GM12878 (cell line): ENCODE results near the gene TREM1.

Source experiments
- CEBPB ChIP-seq, 2 experiments: fragments of 150-350 bp in 1 of 2; IDR thresholded peaks; 2 replicates each; pipeline ENCODE4 v1.6.1; 2012 to 2014; ENCODE audit warnings: low read depth in 2 of 2, low read length in 2 of 2, borderline replicate concordance in 1 of 2, inconsistent platforms in 1 of 2
- CTCF ChIP-seq, 3 experiments: IDR thresholded peaks in 2 of 3; conservative IDR thresholded peaks in 1 of 3; 2 replicates each; pipeline ENCODE4 v1.5.1; 2011; ENCODE audit warnings: low read depth in 3 of 3, low read length in 3 of 3, mild to moderate bottlenecking in 3 of 3, control low read depth in 2 of 3, moderate library complexity in 2 of 3, inconsistent platforms in 1 of 3, mixed read lengths in 1 of 3; ENCODE audit not compliant: control insufficient read depth in 2 of 3, insufficient read depth in 1 of 3; ENCODE audit errors: extremely low read depth in 1 of 3
- EP300 ChIP-seq, 2 experiments: fragments of 150-350 bp in 1 of 2; IDR thresholded peaks; 2 replicates each; pipeline ENCODE4 v1.6.1; 2011 to 2012; ENCODE audit warnings: low read depth in 2 of 2, low read length in 2 of 2, borderline replicate concordance in 1 of 2, improper control_type of control experiment in 1 of 2, inconsistent platforms in 1 of 2; ENCODE audit not compliant: control insufficient read depth in 1 of 2
- FOXM1 ChIP-seq: IDR thresholded peaks from 2 replicates; pipeline ENCODE4 v1.6.1; 2012; ENCODE audit warnings: low read depth, mild to moderate bottlenecking, inconsistent platforms, low read length, moderate library complexity
- NFXL1 ChIP-seq: fragments of 450-650 bp; IDR thresholded peaks from 2 replicates; pipeline ENCODE4 v1.6.1; 2017; ENCODE audit warnings: antibody characterized with exemption, mild to moderate bottlenecking, borderline replicate concordance
- NRF1 ChIP-seq: conservative IDR thresholded peaks from 2 replicates; pipeline ENCODE4 v1.6.1; 2011; ENCODE audit warnings: mild to moderate bottlenecking, low read depth, low read length, improper control_type of control experiment
- POLR2A ChIP-seq: IDR thresholded peaks from 2 replicates; pipeline ENCODE4 v1.6.1; 2011; ENCODE audit warnings: low read depth, mild to moderate bottlenecking, low read length
- SIN3A ChIP-seq: IDR thresholded peaks from 2 replicates; pipeline ENCODE4 v1.6.1; 2012; ENCODE audit warnings: low read depth, low read length, improper control_type of control experiment
- SP1 ChIP-seq: IDR thresholded peaks from one replicate; pipeline ENCODE4 v1.6.1; 2011; ENCODE audit warnings: low read depth, low read length
- TAF1 ChIP-seq: IDR thresholded peaks from 2 replicates; pipeline ENCODE4 v1.6.1; 2011; ENCODE audit warnings: mild to moderate bottlenecking, low read depth, low read length, borderline replicate concordance
- USF1 ChIP-seq: IDR thresholded peaks from 2 replicates; pipeline ENCODE4 v1.6.1; 2011; ENCODE audit warnings: borderline replicate concordance, low read depth, mild to moderate bottlenecking, moderate library complexity, mixed read lengths, low read length; ENCODE audit not compliant: insufficient read depth; ENCODE audit errors: extremely low read length
- ZNF274 ChIP-seq: IDR thresholded peaks from one replicate; pipeline ENCODE4 v1.8.0; 2011; ENCODE audit not compliant: insufficient read length, insufficient read depth
- ZSCAN29 ChIP-seq: fragments of 450-650 bp; IDR thresholded peaks from 2 replicates; pipeline ENCODE4 v1.6.1; 2017; ENCODE audit warnings: mild to moderate bottlenecking, moderate library complexity
- ZZZ3 ChIP-seq: IDR thresholded peaks from 2 replicates; pipeline ENCODE4 v1.6.1; 2011; ENCODE audit warnings: low read depth; ENCODE audit not compliant: control insufficient read depth, insufficient read length

- no peak for TF ChIP-seq NRF1
- no peak for TF ChIP-seq EP300 (IDR thresholded peaks at IDR 0.05; ENCODE audit: borderline replicate concordance in 1 of 2, control insufficient read depth in 1 of 2, low read depth in 2 of 2, low read length in 2 of 2)
- no peak for TF ChIP-seq CEBPB (IDR thresholded peaks at IDR 0.05; ENCODE audit: borderline replicate concordance in 1 of 2, low read depth in 2 of 2, low read length in 2 of 2)
- no peak for TF ChIP-seq CTCF (IDR thresholded peaks at IDR 0.05 in 2 of 3, conservative IDR thresholded peaks at IDR 0.05 in 1 of 3; ENCODE audit: control insufficient read depth in 2 of 3, extremely low read depth in 1 of 3, insufficient read depth in 1 of 3, low read depth in 3 of 3, low read length in 3 of 3)
- no peak for TF ChIP-seq ZSCAN29
- no peak for TF ChIP-seq USF1
- no peak for TF ChIP-seq SP1
- TF ChIP-seq POLR2A = no peak
- TF ChIP-seq FOXM1 = no peak
- TF ChIP-seq ZZZ3 = no peak
- TF ChIP-seq NFXL1 = no peak
- no peak for TF ChIP-seq ZNF274
- TF ChIP-seq SIN3A = no peak
- no peak for TF ChIP-seq TAF1
Measured at GRCh38 chr6:41257369-41258195, 28.9 kb downstream of the TREM1 start.
